ENCODE data around the gene RTN1.

RTN1 gene

DNA sequence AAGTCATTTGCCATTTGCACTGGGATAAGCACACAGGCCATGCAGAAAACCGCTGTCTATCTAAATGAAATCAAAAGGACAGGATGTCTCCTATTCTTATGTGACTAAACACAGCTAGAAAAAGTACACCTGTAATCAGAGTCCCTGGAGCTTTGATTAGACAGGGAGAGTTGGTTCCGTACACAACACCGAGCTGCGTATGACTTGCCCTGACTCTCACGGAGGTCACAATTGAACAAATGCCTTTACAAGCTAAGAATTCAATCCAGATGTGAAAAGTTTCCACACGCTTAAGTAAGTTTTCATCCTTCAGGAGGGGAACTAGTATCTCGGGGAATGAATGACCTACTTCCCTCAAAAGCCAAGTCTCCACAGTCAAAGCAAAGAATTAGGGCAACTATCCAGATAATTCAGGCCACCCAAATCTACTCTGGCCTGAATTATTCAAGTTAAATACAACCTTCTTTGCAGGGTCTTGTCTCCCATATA, 67.5 kb downstream of the RTN1 start:
- no peak for DNase-seq (ENCODE audit: low read depth in 2 of 2)

GRCh38 chr14:59788176-59788575, 82.4 kb downstream of the RTN1 start:
- DNase-seq (ENCODE audit: low read depth in 2 of 2): no peak

GRCh38 chr14:59787045-59787674, 83.4 kb downstream of the RTN1 start:
- no peak for DNase-seq (ENCODE audit: low read depth in 2 of 2)

DNA sequence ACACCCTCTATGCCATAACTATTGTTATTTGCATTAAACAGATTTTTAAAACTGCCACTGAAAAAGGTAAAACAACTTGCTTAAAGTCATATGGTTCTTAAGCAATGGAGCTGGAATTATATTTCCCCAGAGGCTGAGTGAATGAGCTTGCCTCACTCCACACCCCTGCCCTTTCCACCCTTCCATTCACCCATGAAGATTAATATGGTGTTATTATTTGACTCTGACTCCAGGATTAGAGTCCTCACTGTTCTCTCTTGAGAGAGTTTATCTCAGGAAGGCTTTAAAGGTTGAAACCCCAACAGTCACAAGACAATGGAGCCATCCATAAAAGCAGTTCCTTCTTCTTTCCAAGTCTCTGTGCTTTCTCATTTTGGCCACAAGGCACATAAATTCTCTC, 84.9 kb downstream of the RTN1 start:
- DNase-seq (ENCODE audit: low read depth in 2 of 2): no peak

GRCh38 chr14:59782760-59783159, 87.8 kb downstream of the RTN1 start:
- DNase-seq (ENCODE audit: low read depth in 2 of 2): no peak

DNA sequence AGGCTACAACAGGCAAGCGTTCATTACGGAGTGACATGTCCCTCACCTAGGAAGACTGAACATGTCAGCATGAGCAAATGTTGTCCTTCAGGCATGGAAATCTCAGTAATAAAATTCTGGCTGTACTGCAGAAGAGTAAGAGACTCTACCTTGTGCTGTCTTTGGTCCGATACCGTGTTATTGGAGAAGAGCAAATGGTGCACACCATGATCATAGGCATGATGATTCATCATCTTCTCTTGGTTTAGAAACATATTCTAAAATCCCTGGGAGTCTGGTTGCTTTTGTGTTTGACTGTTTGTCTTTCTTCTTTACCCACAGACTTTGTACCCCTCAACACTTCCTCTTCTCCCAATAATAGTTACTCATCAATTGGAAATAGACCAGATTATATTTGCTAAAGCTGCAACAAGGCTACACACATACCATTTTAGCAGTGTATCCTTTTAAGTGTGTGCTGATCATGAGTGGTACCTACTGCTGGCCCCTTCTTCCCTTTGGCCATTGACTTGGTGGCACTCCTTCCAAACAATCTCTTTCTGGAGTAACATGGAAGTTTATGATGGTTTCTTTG, 93.5 kb downstream of the RTN1 start:
- no peak for DNase-seq (ENCODE audit: low read depth in 2 of 2)

GRCh38 chr14:59776468-59776867, 94.1 kb downstream of the RTN1 start:
- no peak for DNase-seq (ENCODE audit: low read depth in 2 of 2)

DNA sequence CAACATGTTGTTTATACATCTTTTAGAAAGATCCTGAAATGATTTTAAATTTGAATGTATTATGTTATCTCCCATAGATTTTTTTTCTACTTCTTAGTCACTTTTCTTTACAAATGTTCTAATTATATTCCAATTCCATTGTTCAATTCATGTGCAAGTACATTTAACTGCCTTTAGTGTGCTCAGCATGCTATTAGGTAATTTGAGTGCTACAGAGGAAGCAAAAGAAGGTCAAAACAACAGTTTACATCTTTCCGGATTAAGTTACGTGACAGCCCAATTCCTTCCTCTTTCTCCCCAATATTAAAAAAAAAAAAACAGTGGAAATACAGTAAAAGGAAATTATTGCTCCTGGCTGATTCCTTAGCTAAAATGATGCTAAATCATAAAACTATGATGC, 98.3 kb downstream of the RTN1 start:
- no peak for DNase-seq (ENCODE audit: low read depth in 2 of 2)

- DNase-seq (ENCODE audit: low read depth in 2 of 2): no peak
Observed at GRCh38 chr14:59771577-59771976, 99.0 kb downstream of the RTN1 start.

GRCh38 chr14:59769586-59769985, 101.0 kb downstream of the RTN1 start:
- no peak for DNase-seq (ENCODE audit: low read depth in 2 of 2)

GRCh38 chr14:59768855-59769375, 101.7 kb downstream of the RTN1 start:
- DNase-seq (ENCODE audit: low read depth in 2 of 2): no peak

GRCh38 chr14:59761851-59762250, 108.7 kb downstream of the RTN1 start:
- DNase-seq (ENCODE audit: low read depth in 2 of 2): no peak

- DNase-seq (ENCODE audit: low read depth in 2 of 2): no peak
Observed at GRCh38 chr14:59755409-59756135, 115.0 kb downstream of the RTN1 start.

GRCh38 chr14:59754256-59754655, 116.3 kb downstream of the RTN1 start:
- no peak for DNase-seq (ENCODE audit: low read depth in 2 of 2)

GRCh38 chr14:59753512-59753911, 117.1 kb downstream of the RTN1 start:
- DNase-seq (ENCODE audit: low read depth in 2 of 2): no peak

- DNase-seq (ENCODE audit: low read depth in 2 of 2): no peak
Observed at GRCh38 chr14:59751578-59751977, 119.0 kb downstream of the RTN1 start.

- DNase-seq (ENCODE audit: low read depth in 2 of 2): no peak
Observed at GRCh38 chr14:59739794-59740193, 130.8 kb downstream of the RTN1 start.

DNA sequence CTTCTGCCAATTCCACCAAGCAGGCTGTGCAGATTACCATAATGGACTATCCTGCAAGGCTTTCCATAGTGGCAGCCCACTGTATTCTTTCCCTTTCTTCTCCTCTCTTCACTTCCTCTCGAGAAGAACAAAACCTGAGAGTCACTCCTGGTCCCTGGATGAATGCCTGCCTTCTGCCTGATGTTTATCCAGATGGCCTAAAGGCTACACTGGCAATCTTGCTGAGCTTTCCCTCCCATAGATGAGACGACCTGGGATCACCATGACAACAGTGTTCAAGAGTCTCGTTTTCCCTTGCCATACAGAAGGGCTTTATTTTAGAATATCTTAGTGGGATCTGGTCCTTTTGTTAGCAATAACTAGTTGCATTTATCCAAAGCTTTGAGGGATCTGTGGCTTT, 142.3 kb downstream of the RTN1 start:
- no peak for DNase-seq (ENCODE audit: low read depth in 2 of 2)

DNA sequence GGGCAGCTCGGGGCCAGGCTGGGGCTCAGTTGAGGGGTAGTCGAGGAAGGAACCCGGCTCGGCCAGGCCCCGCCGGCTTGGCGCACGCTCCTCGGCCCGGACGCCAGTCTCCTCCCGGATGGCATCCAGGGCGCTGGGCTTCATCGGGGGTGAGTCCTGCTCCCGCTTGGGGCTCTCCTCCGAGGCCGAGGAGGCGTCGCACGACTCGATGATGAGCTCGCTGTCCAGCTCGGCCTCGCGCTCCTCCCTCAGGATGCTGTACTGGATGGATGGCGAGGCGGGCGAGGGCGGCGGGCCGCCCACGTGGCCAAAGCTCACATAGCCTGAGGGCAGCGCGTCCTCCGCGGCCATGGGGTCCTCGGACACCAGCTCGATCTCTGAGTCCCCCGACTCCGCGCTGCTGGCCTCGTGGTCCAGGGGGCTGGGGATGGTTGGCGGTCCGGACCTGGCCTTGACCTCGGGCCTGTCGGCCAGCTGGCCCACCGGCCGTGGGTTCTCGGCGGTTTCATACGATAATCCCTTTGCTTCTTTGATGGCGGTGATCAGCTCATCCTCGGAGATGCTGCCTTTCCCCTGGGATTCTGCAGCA, 143.4 kb downstream of the RTN1 start:
- no peak for DNase-seq (ENCODE audit: low read depth in 2 of 2)

DNA sequence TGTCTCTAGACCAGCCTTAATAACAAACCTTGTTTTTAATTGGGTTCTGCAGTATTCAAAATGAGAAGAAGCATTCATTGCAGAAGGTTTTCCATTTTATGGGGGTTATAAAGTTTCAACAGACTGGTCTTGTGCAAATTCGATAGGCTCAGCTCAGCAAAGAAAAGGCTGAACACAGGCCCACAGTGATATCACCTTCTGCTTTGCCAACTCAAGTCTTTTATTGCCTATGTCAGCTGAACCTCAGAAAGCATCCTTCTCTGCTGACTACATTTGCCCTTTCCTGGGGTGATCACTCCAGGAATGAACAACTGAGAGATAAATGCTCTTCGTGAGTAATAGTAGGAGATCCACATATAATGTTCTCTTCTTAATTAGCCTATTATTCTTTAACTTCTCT, 159.5 kb downstream of the RTN1 start:
- no peak for DNase-seq (ENCODE audit: low read depth in 2 of 2)

- DNase-seq (ENCODE audit: low read depth in 2 of 2): no peak
Observed at GRCh38 chr14:59707778-59708561, 162.6 kb downstream of the RTN1 start.

DNA sequence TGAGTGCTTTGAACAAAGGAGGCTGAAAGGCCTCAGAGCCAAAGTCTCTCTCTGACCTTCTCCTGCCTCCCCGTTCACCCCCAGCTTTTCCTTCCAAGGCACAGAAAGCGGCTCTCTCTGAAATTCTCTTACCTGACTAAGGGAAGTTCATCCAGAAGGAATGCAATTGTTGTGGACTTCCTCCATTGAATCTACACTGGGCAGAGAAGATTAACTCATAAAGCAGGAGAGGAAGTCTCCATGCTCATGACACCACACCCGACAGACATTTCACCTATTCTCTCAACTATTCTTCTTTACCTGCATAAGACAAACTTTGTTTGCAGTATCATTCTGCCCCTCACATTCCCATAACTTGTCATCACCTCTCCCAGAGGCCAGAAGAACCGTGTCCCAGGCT, 164.7 kb downstream of the RTN1 start:
- no peak for DNase-seq (ENCODE audit: low read depth in 2 of 2)
